Vagina (tissue), 2 donors: Measurements from ENCODE around the gene GPR162.

Experiments used
- POLR2A ChIP-seq, 2 donors: fragments of 450-650 bp; IDR thresholded peaks; one replicate each; pipeline ENCODE4 v1.6.1; 2017; ENCODE audit warnings: antibody characterized with exemption in 2 of 2, mild to moderate bottlenecking in 2 of 2, moderate library complexity in 2 of 2
- POLR2AphosphoS5 ChIP-seq, 2 donors: sonication (generic); formaldehyde crosslinking; IDR thresholded peaks; one replicate each; pipeline ENCODE4 v1.9.0; 2017; ENCODE audit warnings: antibody characterized with exemption in 2 of 2, mild to moderate bottlenecking in 2 of 2, low read depth in 1 of 2; ENCODE audit not compliant: insufficient read depth in 1 of 2
- TF ChIP-seq, protein P1 (sequence below), 3 experiments: fragments of 450-650 bp in 2 of 3; fragments of 200-600 bp in 1 of 3; sonication (generic) in 1 of 3; IDR thresholded peaks; one replicate each; pipeline ENCODE4 v1.5.1; 2017 to 2019; ENCODE audit warnings: antibody characterized with exemption in 3 of 3, mild to moderate bottlenecking in 2 of 3, moderate library complexity in 2 of 3

DNA sequence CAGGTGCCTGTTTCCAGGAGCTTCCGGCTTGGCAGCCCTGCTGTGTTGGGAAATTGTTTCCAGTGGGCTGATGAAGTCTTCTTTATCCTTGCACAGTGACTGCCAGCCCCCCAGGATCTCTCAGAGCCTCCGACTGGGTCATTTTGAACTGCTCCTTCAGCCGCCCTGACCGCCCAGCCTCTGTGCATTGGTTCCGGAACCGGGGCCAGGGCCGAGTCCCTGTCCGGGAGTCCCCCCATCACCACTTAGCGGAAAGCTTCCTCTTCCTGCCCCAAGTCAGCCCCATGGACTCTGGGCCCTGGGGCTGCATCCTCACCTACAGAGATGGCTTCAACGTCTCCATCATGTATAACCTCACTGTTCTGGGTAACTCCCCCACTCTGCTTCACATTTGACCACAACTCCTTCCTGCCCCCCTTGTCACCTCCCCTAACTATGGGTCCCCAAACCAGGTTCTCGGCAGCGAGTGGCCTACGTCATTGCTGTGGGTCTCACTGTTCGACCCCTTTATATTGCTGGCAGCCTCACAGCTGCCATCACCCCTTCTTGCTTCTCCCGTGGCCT is 47.0 kb upstream of the GPR162 start:
- TF ChIP-seq, protein P1, sequence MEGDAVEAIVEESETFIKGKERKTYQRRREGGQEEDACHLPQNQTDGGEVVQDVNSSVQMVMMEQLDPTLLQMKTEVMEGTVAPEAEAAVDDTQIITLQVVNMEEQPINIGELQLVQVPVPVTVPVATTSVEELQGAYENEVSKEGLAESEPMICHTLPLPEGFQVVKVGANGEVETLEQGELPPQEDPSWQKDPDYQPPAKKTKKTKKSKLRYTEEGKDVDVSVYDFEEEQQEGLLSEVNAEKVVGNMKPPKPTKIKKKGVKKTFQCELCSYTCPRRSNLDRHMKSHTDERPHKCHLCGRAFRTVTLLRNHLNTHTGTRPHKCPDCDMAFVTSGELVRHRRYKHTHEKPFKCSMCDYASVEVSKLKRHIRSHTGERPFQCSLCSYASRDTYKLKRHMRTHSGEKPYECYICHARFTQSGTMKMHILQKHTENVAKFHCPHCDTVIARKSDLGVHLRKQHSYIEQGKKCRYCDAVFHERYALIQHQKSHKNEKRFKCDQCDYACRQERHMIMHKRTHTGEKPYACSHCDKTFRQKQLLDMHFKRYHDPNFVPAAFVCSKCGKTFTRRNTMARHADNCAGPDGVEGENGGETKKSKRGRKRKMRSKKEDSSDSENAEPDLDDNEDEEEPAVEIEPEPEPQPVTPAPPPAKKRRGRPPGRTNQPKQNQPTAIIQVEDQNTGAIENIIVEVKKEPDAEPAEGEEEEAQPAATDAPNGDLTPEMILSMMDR (IDR thresholded peaks at IDR 0.05): no peak
- TF ChIP-seq POLR2AphosphoS5 (IDR thresholded peaks at IDR 0.05; ENCODE audit: insufficient read depth in 1 of 2, low read depth in 1 of 2) (no peak), POLR2A (IDR thresholded peaks at IDR 0.05) (no peak)
